HEK293T (cell line): ENCODE results near the gene APOBEC3B.

Experiments
- BHLHE40 ChIP-seq: fragments of 450-650 bp; IDR thresholded peaks from 2 replicates; pipeline ENCODE4 v1.6.1; 2016; ENCODE audit warnings: mild to moderate bottlenecking, moderate library complexity, borderline replicate concordance
- CTBP1 ChIP-seq: fragments of 450-650 bp; IDR thresholded peaks from 2 replicates; pipeline ENCODE4 v1.6.1; 2016; ENCODE audit warnings: borderline replicate concordance
- FOXK2 ChIP-seq: fragments of 450-650 bp; IDR thresholded peaks from 2 replicates; pipeline ENCODE4 v1.6.1; 2016; ENCODE audit warnings: mild to moderate bottlenecking
- FOXM1 ChIP-seq: fragments of 450-650 bp; IDR thresholded peaks from 2 replicates; pipeline ENCODE4 v1.6.1; 2017; ENCODE audit warnings: mild to moderate bottlenecking, borderline replicate concordance
- HDGF ChIP-seq: fragments of 450-650 bp; IDR thresholded peaks from 2 replicates; pipeline ENCODE4 v1.6.1; 2017; ENCODE audit warnings: antibody characterized with exemption, borderline replicate concordance
- L3MBTL2 ChIP-seq: fragments of 450-650 bp; conservative IDR thresholded peaks from 2 replicates; pipeline ENCODE4 v1.6.1; 2016; ENCODE audit warnings: mild to moderate bottlenecking
- LEF1 ChIP-seq: fragments of 450-650 bp; IDR thresholded peaks from 2 replicates; pipeline ENCODE4 v1.6.1; 2017; ENCODE audit warnings: mild to moderate bottlenecking, borderline replicate concordance
- NFRKB ChIP-seq: fragments of 450-650 bp; IDR thresholded peaks from 2 replicates; pipeline ENCODE4 v1.6.1; 2016; ENCODE audit warnings: mild to moderate bottlenecking, moderate library complexity
- PKNOX1 ChIP-seq: fragments of 450-650 bp; IDR thresholded peaks from 2 replicates; pipeline ENCODE4 v1.6.1; 2016
- SP1 ChIP-seq: fragments of 450-650 bp; IDR thresholded peaks from 2 replicates; pipeline ENCODE4 v1.6.1; 2017
- SUZ12 ChIP-seq: fragments of 450-650 bp; IDR thresholded peaks from 2 replicates; pipeline ENCODE4 v1.6.1; 2016; ENCODE audit warnings: mild to moderate bottlenecking
- TARDBP ChIP-seq: fragments of 450-650 bp; IDR thresholded peaks from 2 replicates; pipeline ENCODE4 v1.6.1; 2016

GRCh38 chr22:39029227-39029626 is 47.1 kb downstream of the APOBEC3B start:
- TF ChIP-seq NFRKB (no peak), HDGF (no peak), SP1 (no peak), SUZ12 (no peak), L3MBTL2 (no peak), CTBP1 (no peak), LEF1 (no peak), BHLHE40 (no peak), FOXK2 (no peak), PKNOX1 (no peak), FOXM1 (no peak), TARDBP (no peak)
